ENCODE results near the gene FRMD5. TPM values are rescaled to one million over a fixed set of nuclear protein-coding genes. Genes with fewer than 3 reads are reported as not detected.

FRMD5 gene
- 23.1 and 29.0 TPM in 2 replicates for total RNA-seq

DNA sequence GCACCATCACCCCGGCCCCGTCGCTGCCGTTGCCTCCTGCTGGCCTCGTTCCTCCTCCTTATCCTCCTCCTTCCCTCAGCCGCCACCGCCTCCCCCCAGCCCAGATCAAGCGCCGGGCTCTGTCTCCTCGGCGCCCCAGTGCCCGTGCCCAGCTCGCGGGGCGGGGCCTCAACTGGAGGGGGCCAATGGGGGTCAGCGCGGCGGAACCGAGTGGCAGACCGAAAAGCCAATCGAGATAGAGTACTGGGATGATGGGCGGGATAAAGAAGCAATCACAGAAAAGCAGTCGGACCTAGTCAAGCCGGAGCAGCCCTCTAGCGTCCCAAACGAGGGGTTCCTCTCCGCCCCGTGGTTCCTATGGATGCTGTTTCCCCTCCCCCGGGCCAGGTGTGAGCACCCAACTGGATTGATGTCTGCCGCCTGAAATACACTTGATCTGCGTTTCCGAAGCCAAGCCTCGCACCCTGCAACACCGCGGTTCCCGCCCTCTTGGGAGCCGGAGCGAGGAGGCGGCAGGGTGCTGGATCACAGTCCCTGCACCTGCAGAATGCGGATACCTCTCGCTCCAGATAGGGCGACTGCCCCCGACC lies at the start of gene FRMD5:
FRMD5 (minus strand) TSS at position 121 of the 590 bp plus-strand sequence.

DNA sequence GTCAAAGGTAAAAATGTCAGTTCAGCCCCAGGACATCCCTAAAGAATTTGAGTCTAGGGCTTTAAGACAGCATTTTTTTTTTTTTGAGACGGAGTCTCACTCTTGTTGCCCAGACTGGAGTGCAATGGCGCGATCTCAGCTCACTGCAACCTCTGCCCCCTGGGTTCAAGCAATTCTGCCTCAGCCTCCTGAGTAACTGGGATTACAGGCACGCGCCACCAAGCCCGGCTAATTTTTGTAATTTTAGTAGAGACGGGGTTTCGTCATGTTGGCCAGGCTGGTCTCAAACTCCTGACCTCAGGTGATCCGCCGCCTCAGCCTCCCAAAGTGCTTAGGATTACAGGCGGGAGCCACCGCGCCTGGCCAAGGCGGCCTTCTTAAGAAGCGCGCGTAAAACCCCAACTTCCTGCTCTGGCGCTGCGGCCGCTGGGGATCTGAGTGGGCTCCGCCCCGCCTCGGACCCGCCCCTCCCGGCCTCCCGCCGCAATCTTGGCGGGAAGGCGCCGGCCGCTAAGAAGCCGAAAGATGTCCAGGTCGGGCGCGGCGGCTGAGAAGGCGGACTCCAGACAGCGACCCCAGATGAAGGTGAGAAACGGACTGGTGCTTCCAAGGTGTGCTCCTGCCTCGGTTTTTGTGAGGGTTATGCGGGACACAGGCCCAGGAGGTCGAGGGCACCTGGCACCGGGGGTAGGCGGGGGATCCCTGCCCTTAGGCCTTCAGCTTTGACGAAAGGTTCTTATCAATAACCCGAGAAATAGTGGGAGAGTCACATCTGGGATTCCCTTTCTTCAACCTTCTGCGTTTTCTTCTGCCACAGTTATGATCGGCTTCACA lies 368.3 kb downstream of the FRMD5 start, which contains the start of gene WDR76:
WDR76 (plus strand) TSS at position 495 of the 834 bp plus-strand sequence; CDS start at position 526, 31 bp downstream.

DNA sequence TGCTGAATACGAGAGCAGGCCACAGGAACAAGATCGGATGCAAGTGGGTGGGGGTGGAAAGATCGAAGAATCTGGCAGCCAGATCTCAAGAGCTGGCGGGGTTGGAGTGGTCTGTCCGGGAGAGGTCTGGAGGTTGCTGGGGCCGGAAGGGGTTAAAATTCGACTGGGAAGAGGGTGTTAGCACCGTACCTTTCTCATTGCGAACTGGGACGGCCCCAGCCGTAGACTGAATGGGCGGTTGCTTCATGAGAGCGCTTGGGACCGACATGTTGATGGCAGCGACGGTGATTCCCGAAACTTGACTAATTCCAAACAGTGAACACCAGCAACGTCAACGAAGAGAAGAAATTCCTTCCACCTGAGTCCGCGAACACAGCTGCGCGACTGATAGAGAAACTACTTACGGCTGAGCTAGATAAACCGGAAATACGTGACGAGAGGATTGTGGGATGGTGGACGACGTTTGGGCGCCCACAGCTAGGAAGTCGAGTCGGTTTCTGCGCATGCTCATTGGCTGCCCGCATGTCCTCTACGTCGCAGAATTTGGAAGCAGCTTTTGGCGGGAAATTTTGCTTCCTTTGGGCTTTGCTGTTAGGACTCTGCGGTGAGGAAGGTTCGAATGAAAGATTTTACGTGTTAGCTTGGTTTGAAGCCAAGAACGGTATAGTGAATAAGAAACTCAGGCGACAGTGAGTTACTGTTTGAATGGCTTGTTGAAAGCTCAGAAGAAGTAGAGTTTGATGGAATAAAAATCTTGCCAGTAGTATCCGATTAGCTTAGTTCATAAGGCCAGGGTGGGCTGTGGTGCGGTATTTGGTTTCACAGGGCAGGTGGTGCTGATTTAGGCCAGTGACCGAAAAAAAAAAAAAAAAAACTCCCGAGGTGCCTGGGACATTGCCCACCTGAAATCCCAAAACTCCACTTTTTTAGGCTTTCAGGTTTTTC lies 370.5 kb downstream of the FRMD5 start, which contains the start of gene MFAP1:
MFAP1 (minus strand) TSS at position 389 of the 945 bp plus-strand sequence; CDS start at position 268, 121 bp downstream.

Other genes starting within 250 kb of the FRMD5 start
- gene GOLM2, start 93.4 kb upstream of the FRMD5 start, total RNA-seq: 69.5 and 101 TPM in 2 replicates
- 53.2 and 77.6 TPM in 2 replicates for gene CTDSPL2, start 232.4 kb upstream of the FRMD5 start, total RNA-seq